ELF-1 (cell line): ENCODE measurements around the gene C17orf100.
"Not testable (repeated sequence)": the region's sequence is repeated elsewhere in the genome, so short reads cannot be mapped to it uniquely, and the experiment has no call there.

Experiments used
- DNase-seq: peaks from one replicate; pipeline ENCODE4 v3.0.0-alpha.2; 2016; ENCODE audit warnings: low read depth, low spot score

C17orf100 gene

GRCh38 chr17:6691958-6692357 lies 40.4 kb downstream of the C17orf100 start:
- DNase-seq: not testable (repeated sequence)

- no peak for DNase-seq
Observed at GRCh38 chr17:6695051-6695450, 43.5 kb downstream of the C17orf100 start.

- DNase-seq: no peak
Observed at GRCh38 chr17:6695565-6695964, 44.0 kb downstream of the C17orf100 start.

GRCh38 chr17:6696906-6697305 lies 45.3 kb downstream of the C17orf100 start:
- no peak for DNase-seq

- DNase-seq: no peak
Observed at GRCh38 chr17:6698004-6698403, 46.4 kb downstream of the C17orf100 start.

- DNase-seq: peak; percentile 86
Observed at GRCh38 chr17:6699997-6700947, 48.7 kb downstream of the C17orf100 start.

GRCh38 chr17:6700948-6701307 lies 49.4 kb downstream of the C17orf100 start:
- no peak for DNase-seq

GRCh38 chr17:6701719-6702118 lies 50.2 kb downstream of the C17orf100 start:
- DNase-seq: peak; percentile 75

GRCh38 chr17:6702567-6703215 lies 51.1 kb downstream of the C17orf100 start:
- no peak for DNase-seq
